ENCODE results near the gene TMEM82. TPM values are rescaled to one million over a fixed set of nuclear protein-coding genes. Genes with fewer than 3 reads are reported as not detected.

Gene TMEM82
- total RNA-seq, 1 experiment from 2014 or later, result not detected

DNA sequence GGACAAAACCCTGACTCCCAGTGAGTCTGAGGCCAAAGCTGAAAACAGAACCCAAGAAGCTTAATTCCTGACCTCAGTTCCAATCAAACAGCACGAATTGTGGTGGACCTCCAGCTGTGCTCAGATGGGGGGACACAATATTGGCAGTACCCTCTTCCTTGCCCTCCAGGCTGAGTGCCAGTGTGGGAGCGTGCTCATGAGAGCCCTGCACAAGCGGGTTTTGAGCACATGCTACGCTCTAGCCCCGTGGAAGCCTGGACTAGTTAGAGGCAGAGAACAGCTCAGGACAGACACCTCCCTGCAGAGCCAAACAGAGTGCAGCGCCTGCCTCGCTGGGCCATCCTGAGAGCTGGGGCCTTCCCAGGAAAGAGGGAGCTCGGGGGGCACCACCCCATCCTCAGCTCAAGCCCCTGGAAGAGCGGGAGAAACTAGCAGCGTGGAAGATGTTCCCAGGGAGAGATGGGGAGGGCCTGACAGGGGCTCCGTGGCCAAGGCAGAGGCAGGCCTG, 9.0 kb upstream of the TMEM82 start:
- Histone ChIP-seq H3K36me3 (ENCODE audit: insufficient read depth, low read length, poor library complexity, severe bottlenecking) (peaks cover 6% of the 10 kb centered on the region), H3K4me1 (ENCODE audit: insufficient read depth, low read length, poor library complexity, severe bottlenecking) (no peaks in the 10 kb centered on the region), H3K9me3 (ENCODE audit: low read depth, low read length, poor library complexity, severe bottlenecking) (no peaks in the 10 kb centered on the region), H3K27me3 (replicated peaks; ENCODE audit: insufficient read depth, low read depth, low read length, poor library complexity) (no peaks in the 10 kb centered on the region), H3K27ac (ENCODE audit: low read depth, low read length, poor library complexity, severe bottlenecking) (no peak overlapping the region), H3K4me3 (ENCODE audit: low read depth, low read length, poor library complexity, severe bottlenecking) (no peak overlapping the region)
- no peak for DNase-seq (ENCODE audit: low spot score)
- no TSS peak for BruUV-seq (replicated peaks)
- no peak for TF ChIP-seq EZH2 (IDR thresholded peaks at IDR 0.05; ENCODE audit: borderline replicate concordance, low read depth, low read length, poor library complexity, severe bottlenecking)
- TF ChIP-seq, protein P1, sequence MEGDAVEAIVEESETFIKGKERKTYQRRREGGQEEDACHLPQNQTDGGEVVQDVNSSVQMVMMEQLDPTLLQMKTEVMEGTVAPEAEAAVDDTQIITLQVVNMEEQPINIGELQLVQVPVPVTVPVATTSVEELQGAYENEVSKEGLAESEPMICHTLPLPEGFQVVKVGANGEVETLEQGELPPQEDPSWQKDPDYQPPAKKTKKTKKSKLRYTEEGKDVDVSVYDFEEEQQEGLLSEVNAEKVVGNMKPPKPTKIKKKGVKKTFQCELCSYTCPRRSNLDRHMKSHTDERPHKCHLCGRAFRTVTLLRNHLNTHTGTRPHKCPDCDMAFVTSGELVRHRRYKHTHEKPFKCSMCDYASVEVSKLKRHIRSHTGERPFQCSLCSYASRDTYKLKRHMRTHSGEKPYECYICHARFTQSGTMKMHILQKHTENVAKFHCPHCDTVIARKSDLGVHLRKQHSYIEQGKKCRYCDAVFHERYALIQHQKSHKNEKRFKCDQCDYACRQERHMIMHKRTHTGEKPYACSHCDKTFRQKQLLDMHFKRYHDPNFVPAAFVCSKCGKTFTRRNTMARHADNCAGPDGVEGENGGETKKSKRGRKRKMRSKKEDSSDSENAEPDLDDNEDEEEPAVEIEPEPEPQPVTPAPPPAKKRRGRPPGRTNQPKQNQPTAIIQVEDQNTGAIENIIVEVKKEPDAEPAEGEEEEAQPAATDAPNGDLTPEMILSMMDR (conservative IDR thresholded peaks at IDR 0.05; ENCODE audit: low read depth, low read length), result no peak
- ChIA-PET CTCF (no interaction called here), POLR2A (ENCODE audit: low non-redundant PET) (no interaction called here)
- intact Hi-C loops (cut with micrococcal nuclease; ENCODE audit: unreplicated experiment), result no loop called here

DNA sequence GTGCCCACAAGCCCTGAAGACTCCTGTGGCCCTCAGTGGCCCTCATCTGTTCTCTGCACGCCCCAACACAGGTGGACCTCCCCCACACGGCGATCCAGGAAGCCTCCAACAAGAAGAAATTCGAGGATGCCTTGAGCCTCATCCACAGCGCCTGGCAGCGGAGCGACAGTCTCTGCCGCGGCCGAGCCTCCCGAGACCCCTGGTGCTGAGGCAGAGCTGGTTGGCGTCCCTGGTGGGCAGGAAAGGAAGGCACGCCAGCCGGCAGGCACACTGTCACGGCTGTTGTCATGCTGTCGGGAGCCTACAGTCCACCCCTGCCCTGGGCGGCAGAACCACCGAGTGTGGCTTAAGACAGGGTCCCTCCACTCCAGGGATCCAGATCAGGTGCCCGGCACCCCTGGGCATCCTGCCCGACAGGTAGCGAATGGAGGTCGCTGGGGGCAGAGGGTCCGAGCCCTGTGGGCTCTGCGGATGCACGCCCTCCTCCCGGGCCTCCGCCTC, 8.5 kb upstream of the TMEM82 start:
- intact Hi-C loops (cut with micrococcal nuclease; ENCODE audit: unreplicated experiment), result no loop called here
- no TSS peak for BruUV-seq (replicated peaks)
- no peak for TF ChIP-seq EZH2 (IDR thresholded peaks at IDR 0.05; ENCODE audit: borderline replicate concordance, low read depth, low read length, poor library complexity, severe bottlenecking)
- TF ChIP-seq, protein P1 (conservative IDR thresholded peaks at IDR 0.05; ENCODE audit: low read depth, low read length), result no peak
- peaks cover 3% of the 10 kb centered on the region for H3K36me3 ChIP-seq (ENCODE audit: insufficient read depth, low read length, poor library complexity, severe bottlenecking)
- no peak overlapping the region for H3K27ac ChIP-seq (ENCODE audit: low read depth, low read length, poor library complexity, severe bottlenecking)
- H3K4me1 ChIP-seq (ENCODE audit: insufficient read depth, low read length, poor library complexity, severe bottlenecking), result no peaks in the 10 kb centered on the region
- CTCF ChIA-PET, result no interaction called here
- no peak overlapping the region for H3K4me3 ChIP-seq (ENCODE audit: low read depth, low read length, poor library complexity, severe bottlenecking)
- H3K27me3 ChIP-seq (replicated peaks; ENCODE audit: insufficient read depth, low read depth, low read length, poor library complexity), result no peaks in the 10 kb centered on the region
- POLR2A ChIA-PET (ENCODE audit: low non-redundant PET), result no interaction called here
- H3K9me3 ChIP-seq (ENCODE audit: low read depth, low read length, poor library complexity, severe bottlenecking), result no peaks in the 10 kb centered on the region
- no peak for DNase-seq (ENCODE audit: low spot score)

DNA sequence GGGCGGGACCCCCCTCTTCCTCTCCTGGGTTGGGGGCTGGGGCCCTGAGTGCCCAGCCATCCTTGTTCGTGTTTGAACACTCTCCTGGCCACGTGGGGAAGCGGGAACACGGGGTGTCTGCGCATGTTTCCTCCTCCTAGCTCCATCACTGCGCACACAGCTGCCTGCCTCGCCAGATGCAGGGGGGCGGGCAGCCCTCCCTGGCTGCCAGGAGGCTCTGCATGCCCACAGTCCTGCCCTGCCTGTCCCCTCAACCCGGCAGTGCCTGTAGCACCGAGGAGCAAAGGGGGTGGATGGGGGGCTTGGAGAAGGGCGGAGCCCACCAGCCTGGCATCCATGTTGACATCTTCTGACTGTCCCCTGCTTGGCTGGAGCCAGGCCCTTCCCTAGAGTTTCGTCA, 8.0 kb upstream of the TMEM82 start:
- DNase-seq (ENCODE audit: low spot score), result no peak
- TF ChIP-seq, protein P1 (conservative IDR thresholded peaks at IDR 0.05; ENCODE audit: low read depth, low read length), result no peak
- TF ChIP-seq EZH2 (IDR thresholded peaks at IDR 0.05; ENCODE audit: borderline replicate concordance, low read depth, low read length, poor library complexity, severe bottlenecking), result no peak
- no peak overlapping the region for H3K27ac ChIP-seq (ENCODE audit: low read depth, low read length, poor library complexity, severe bottlenecking)
- H3K36me3 ChIP-seq (ENCODE audit: insufficient read depth, low read length, poor library complexity, severe bottlenecking), result peaks cover 3% of the 10 kb centered on the region
- ChIA-PET POLR2A (ENCODE audit: low non-redundant PET) (no interaction called here), CTCF (no interaction called here)
- H3K4me3 ChIP-seq (ENCODE audit: low read depth, low read length, poor library complexity, severe bottlenecking), result no peak overlapping the region
- H3K4me1 ChIP-seq (ENCODE audit: insufficient read depth, low read length, poor library complexity, severe bottlenecking), result no peaks in the 10 kb centered on the region
- intact Hi-C loops (cut with micrococcal nuclease; ENCODE audit: unreplicated experiment), result no loop called here
- H3K9me3 ChIP-seq (ENCODE audit: low read depth, low read length, poor library complexity, severe bottlenecking), result no peaks in the 10 kb centered on the region
- H3K27me3 ChIP-seq (replicated peaks; ENCODE audit: insufficient read depth, low read depth, low read length, poor library complexity), result no peaks in the 10 kb centered on the region
- no TSS peak for BruUV-seq (replicated peaks)

Data from A673 (cell line).